Measurements from ENCODE around the gene UBA6. TPM values are rescaled to one million over a fixed set of nuclear protein-coding genes. Genes with fewer than 3 reads are reported as not detected.

Gene UBA6
- total RNA-seq, 1 experiment from 2014 or later, result 72.2 TPM

DNA sequence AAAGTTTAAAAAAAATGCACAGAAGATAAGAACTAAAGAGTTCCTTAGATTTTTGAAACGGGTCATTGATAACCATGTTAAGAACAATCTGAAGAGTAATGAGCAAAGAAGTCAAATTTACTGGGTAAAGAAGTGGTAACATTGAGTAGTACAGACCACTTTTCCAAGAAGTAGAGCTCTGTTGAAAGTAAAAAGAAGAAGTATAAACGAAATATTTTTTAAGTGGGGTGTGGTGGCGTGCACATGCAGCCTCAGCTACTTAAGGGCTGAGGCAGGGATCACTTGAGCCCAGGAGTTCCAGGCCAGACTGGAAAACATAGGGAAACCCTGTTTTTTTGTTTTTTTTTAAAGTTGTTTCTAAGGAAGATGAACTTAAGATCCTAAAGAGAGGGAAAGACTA is 68.5 kb downstream of the UBA6 start:
- Mint-ChIP-seq H3K4me3 (no peak overlapping the region), H3K27ac (no peak overlapping the region; a peak in 1 of 7 replicates), H3K9me3 (peaks cover 6 to 7% of the 10 kb centered on the region in 2 experiments), H3K36me3 (ENCODE audit: insufficient read depth in 1 of 3, low read depth in 3 of 3) (peaks cover 26 to 63% (median 53%) of the 10 kb centered on the region in 3 experiments; a peak in 6 of 7 replicates), H3K4me1 (no peaks in the 10 kb centered on the region), H3K27me3 (ENCODE audit: low read depth) (no peaks in the 10 kb centered on the region)
- Histone ChIP-seq H3K79me1 (ENCODE audit: insufficient read depth, low read depth, low read length, poor library complexity, severe bottlenecking) (no peaks in the 10 kb centered on the region), H2BK5ac (ENCODE audit: insufficient read length, low read length) (no peak overlapping the region), H4K20me1 (ENCODE audit: control insufficient read depth, insufficient read depth, insufficient read length) (no peaks in the 10 kb centered on the region), H2AFZ (ENCODE audit: low read length) (no peak overlapping the region), H4K91ac (ENCODE audit: insufficient read length, low read depth, low read length) (no peak overlapping the region), H3K79me2 (ENCODE audit: insufficient read depth, low read length) (no peaks in the 10 kb centered on the region), H3K4me1 (ENCODE audit: insufficient read depth, low read length) (no peaks in the 10 kb centered on the region), H3K9ac (ENCODE audit: extremely low read depth, insufficient read length, low read length) (no peak overlapping the region), H2BK120ac (ENCODE audit: low read depth, low read length, poor library complexity, severe bottlenecking) (no peak overlapping the region), H3K9me3 (ENCODE audit: control insufficient read depth, low read depth, low read length) (no peaks in the 10 kb centered on the region), H3T11ph (ENCODE audit: low read length) (no peak overlapping the region), H2AK5ac (ENCODE audit: insufficient read length, low read length) (no peak overlapping the region), H4K5ac (ENCODE audit: insufficient read length, low read depth, low read length) (no peak overlapping the region), H4K8ac (replicated peaks; ENCODE audit: insufficient read length, low read depth, low read length) (no peak overlapping the region), H3K23me2 (ENCODE audit: insufficient read length, low read depth, low read length, poor library complexity, severe bottlenecking) (no peaks in the 10 kb centered on the region), H3K27ac (ENCODE audit: insufficient read length, low read depth, low read length) (no peak overlapping the region), H2BK20ac (ENCODE audit: low read depth, low read length, poor library complexity, severe bottlenecking) (no peak overlapping the region), H3K4me2 (ENCODE audit: insufficient read depth, insufficient read length, low read length) (no peak overlapping the region), H2BK15ac (ENCODE audit: low read depth, low read length) (no peak overlapping the region), H3K56ac (ENCODE audit: insufficient read length, low read depth, low read length) (no peak overlapping the region), H3K23ac (ENCODE audit: insufficient read length, low read depth, low read length) (no peak overlapping the region), H3K27me3 (ENCODE audit: insufficient read depth, low read length) (no peaks in the 10 kb centered on the region), H3K14ac (ENCODE audit: insufficient read depth, low read length) (no peak overlapping the region), H3K18ac (ENCODE audit: insufficient read length, low read depth, low read length) (no peak overlapping the region), H2BK12ac (ENCODE audit: insufficient read length, low read depth, low read length) (no peak overlapping the region), H3K4ac (ENCODE audit: low read depth, low read length) (no peak overlapping the region)
- WGBS (ENCODE audit: extremely low coverage, insufficient read length, low lambda C conversion rate), result no CpG with 5 or more reads among the region's 3 CpGs
- TF ChIP-seq, protein P1, sequence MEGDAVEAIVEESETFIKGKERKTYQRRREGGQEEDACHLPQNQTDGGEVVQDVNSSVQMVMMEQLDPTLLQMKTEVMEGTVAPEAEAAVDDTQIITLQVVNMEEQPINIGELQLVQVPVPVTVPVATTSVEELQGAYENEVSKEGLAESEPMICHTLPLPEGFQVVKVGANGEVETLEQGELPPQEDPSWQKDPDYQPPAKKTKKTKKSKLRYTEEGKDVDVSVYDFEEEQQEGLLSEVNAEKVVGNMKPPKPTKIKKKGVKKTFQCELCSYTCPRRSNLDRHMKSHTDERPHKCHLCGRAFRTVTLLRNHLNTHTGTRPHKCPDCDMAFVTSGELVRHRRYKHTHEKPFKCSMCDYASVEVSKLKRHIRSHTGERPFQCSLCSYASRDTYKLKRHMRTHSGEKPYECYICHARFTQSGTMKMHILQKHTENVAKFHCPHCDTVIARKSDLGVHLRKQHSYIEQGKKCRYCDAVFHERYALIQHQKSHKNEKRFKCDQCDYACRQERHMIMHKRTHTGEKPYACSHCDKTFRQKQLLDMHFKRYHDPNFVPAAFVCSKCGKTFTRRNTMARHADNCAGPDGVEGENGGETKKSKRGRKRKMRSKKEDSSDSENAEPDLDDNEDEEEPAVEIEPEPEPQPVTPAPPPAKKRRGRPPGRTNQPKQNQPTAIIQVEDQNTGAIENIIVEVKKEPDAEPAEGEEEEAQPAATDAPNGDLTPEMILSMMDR (conservative IDR thresholded peaks at IDR 0.05), result no peak
- no peak for DNase-seq

Measured in H9 (cell line).